Measurements from ENCODE around the gene ABHD16A. TPM values are rescaled to one million over a fixed set of nuclear protein-coding genes. Genes with fewer than 3 reads are reported as not detected.
A peak's percentile ranks its signal among the peaks of the same experiment; 100 is the strongest.

ABHD16A gene
- total RNA-seq, 2 experiments from 2014 or later = 33.3 to 35.8 TPM

GRCh38 chr6:31723980-31724691 lies 21.0 kb upstream of the ABHD16A start:
- no peaks in the 10 kb centered on the region for H3K9me3 Mint-ChIP-seq
- no peaks in the 10 kb centered on the region for H3K27me3 Mint-ChIP-seq
- H3K4me1 Mint-ChIP-seq = peaks cover 25% of the 10 kb centered on the region
- H3K27ac Mint-ChIP-seq = no peak overlapping the region
- H3K4me3 Mint-ChIP-seq = no peak overlapping the region
- H3K36me3 Mint-ChIP-seq = peaks cover 4% of the 10 kb centered on the region
- DNase-seq = no peak

- H3K27ac Mint-ChIP-seq = no peak within 1 kb of the TSS
- peaks cover 23% of the 10 kb centered on the region for H3K4me1 Mint-ChIP-seq
- no peaks in the 10 kb centered on the region for H3K9me3 Mint-ChIP-seq
- peaks cover 4% of the 10 kb centered on the region for H3K36me3 Mint-ChIP-seq
- peak within 1 kb of the TSS; percentile 12 for H3K4me3 Mint-ChIP-seq
- DNase-seq = no peak
- no peaks in the 10 kb centered on the region for H3K27me3 Mint-ChIP-seq
These were observed 20.3 kb upstream of the ABHD16A start, which contains the start of gene MPIG6B for GRCh38 chr6:31723245-31723979. Gene MPIG6B (plus strand): TSS chr6:31723373. CDS start chr6:31723384, 11 bp downstream.

DNA sequence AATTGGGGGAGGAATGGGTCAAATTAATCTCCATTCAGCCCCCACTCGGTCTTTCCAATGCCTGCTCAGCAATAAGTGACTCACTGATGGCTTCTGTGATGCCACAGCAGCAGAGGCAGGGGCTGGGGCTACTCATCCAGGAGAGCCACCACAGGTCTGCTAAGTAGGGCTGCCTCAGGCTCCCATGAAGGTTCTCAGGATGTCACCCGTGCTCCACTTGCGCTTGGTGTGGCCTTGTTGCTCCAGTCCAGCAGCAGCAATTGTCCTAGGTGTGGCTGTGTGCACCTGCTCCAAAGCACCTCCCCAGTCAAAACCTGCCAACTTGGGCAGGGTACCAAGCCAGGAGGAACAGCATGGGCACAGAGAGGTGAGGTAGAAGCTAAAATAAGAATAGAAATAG lies 19.0 kb upstream of the ABHD16A start:
- Mint-ChIP-seq H3K9me3 (no peaks in the 10 kb centered on the region), H3K27me3 (no peaks in the 10 kb centered on the region), H3K27ac (no peak overlapping the region), H3K36me3 (peaks cover 4% of the 10 kb centered on the region), H3K4me1 (peaks cover 16% of the 10 kb centered on the region), H3K4me3 (no peak overlapping the region)
- DNase-seq = no peak

GRCh38 chr6:31721351-31722020 lies 18.4 kb upstream of the ABHD16A start, which contains the start of gene LY6G6C:
Gene LY6G6C (minus strand): TSS chr6:31721746. CDS start chr6:31721679, 67 bp downstream.
- H3K4me1 Mint-ChIP-seq = peaks cover 9% of the 10 kb centered on the region
- no peak within 1 kb of the TSS for H3K27ac Mint-ChIP-seq
- H3K27me3 Mint-ChIP-seq = no peaks in the 10 kb centered on the region
- H3K9me3 Mint-ChIP-seq = no peaks in the 10 kb centered on the region
- H3K36me3 Mint-ChIP-seq = peaks cover 4% of the 10 kb centered on the region
- H3K4me3 Mint-ChIP-seq = no peak within 1 kb of the TSS
- no peak for DNase-seq

DNA sequence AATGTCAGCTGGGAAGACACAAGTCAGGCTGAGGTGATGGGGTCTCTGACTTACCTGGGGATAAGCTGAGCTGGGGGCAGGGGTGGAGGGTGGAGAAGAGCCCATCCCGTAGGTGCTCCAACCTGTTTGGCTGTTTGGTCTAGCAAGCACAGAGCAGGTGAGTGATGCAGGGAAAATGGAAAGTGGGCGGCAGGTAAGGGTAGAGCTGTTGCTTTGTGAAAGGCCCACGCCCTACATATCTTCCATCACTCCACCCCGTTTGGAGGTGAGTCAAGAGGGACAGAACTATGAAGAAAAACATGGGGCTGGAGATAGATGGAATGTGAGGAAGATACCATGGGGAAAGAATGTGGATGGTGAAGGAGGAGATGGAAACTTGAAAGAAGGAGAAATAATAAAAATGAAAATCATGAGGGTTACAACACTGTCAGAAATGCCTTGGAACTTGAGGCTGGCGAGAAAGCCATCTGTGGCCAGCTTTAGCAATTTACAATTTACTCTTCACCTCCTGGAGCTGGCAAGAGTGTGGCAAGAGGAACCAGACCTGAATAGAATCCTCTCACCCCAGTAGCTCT lies 17.2 kb upstream of the ABHD16A start:
- H3K9me3 Mint-ChIP-seq = no peaks in the 10 kb centered on the region
- no peak for DNase-seq
- H3K4me1 Mint-ChIP-seq = no peaks in the 10 kb centered on the region
- H3K4me3 Mint-ChIP-seq = no peak overlapping the region
- H3K27me3 Mint-ChIP-seq = no peaks in the 10 kb centered on the region
- H3K27ac Mint-ChIP-seq = no peak overlapping the region
- H3K36me3 Mint-ChIP-seq = no peaks in the 10 kb centered on the region

DNA sequence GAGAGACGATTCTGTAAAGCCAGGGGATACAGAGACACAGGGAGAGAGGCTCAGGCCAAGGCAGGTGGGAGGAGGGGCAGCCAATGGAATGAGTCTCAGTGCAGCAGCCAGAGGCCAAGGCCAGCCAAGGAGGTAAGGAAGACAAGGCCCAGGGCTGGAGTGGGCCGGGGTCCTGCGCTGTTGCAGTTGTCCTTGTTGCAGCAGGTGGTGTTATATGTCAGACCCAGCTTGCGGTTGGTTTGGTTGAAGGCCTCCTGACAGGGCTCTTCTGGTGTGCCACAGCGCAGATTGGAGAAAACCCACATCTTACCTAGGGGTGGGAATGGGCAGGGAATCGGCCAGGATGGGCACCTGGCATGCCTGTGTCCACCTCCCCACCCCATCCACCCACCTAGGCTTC lies 15.9 kb upstream of the ABHD16A start:
- no peaks in the 10 kb centered on the region for H3K36me3 Mint-ChIP-seq
- no peak for DNase-seq
- H3K27me3 Mint-ChIP-seq = no peaks in the 10 kb centered on the region
- H3K27ac Mint-ChIP-seq = no peak overlapping the region
- H3K4me3 Mint-ChIP-seq = no peak overlapping the region
- no peaks in the 10 kb centered on the region for H3K9me3 Mint-ChIP-seq
- peaks cover 4% of the 10 kb centered on the region for H3K4me1 Mint-ChIP-seq

GRCh38 chr6:31718265-31718664 lies 15.1 kb upstream of the ABHD16A start:
- no peak for DNase-seq
- H3K27ac Mint-ChIP-seq = no peak overlapping the region

GRCh38 chr6:31717499-31718222 lies 14.5 kb upstream of the ABHD16A start:
- H3K27me3 Mint-ChIP-seq = no peaks in the 10 kb centered on the region
- H3K4me3 Mint-ChIP-seq = no peak overlapping the region
- no peak overlapping the region for H3K27ac Mint-ChIP-seq
- DNase-seq = no peak
- H3K36me3 Mint-ChIP-seq = no peaks in the 10 kb centered on the region
- no peaks in the 10 kb centered on the region for H3K9me3 Mint-ChIP-seq
- peaks cover 5% of the 10 kb centered on the region for H3K4me1 Mint-ChIP-seq

More at GRCh38 chr6:31718265-31718664, 15.1 kb upstream of the ABHD16A start:
- Mint-ChIP-seq H3K9me3 (no peaks in the 10 kb centered on the region), H3K36me3 (no peaks in the 10 kb centered on the region), H3K4me1 (peaks cover 5% of the 10 kb centered on the region), H3K4me3 (no peak overlapping the region), H3K27me3 (no peaks in the 10 kb centered on the region)

DNA sequence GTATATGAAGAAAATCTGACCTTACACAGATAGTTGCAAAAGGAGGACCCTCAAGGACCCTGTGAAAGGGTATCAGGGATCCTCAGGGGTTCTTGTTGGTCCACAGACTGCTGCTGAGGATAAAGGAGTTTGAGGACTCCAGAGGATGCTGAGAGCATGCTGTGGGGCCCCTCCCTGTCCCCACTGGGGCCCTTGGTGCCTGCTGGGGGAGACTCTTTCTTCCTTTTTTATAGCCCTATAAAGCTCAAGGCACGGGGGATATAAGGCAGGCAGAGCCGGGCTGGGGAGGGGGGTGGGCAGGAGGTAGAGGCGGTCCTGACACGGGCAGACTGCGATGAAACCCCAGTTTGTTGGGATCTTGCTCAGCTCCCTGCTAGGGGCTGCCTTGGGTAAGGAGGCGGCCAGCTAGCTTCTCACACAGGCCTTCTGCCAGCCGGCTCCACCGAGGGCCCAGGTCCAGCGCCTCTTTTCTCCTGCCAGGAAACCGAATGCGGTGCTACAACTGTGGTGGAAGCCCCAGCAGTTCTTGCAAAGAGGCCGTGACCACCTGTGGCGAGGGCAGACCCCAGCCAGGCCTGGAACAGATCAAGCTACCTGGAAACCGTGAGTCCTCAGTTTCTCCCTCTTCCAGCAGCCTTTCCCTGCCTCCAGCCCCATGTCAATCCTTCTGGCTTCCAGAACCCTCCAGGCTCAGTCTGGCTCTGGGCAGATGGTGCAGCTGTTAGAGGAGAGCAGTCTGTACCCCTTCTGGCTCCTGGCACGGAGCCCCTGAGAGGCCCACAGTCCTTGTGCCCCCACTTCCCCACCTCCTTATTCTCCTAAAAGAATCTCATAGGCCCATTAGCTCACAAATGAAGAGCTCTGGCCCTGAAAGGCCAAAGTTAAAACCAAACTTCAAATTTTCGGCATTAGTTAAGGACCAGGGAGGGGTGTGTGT lies 12.2 kb upstream of the ABHD16A start, which contains the start of gene LY6G6D:
LY6G6D (plus strand) TSS at position 327 of the 937 bp plus-strand sequence; CDS start at position 335, 8 bp downstream.
- H3K9me3 Mint-ChIP-seq = no peaks in the 10 kb centered on the region
- H3K4me3 Mint-ChIP-seq = no peak within 1 kb of the TSS
- H3K36me3 Mint-ChIP-seq = no peaks in the 10 kb centered on the region
- peaks cover 12% of the 10 kb centered on the region for H3K4me1 Mint-ChIP-seq
- no peak within 1 kb of the TSS for H3K27ac Mint-ChIP-seq
- no peak for DNase-seq
- H3K27me3 Mint-ChIP-seq = no peaks in the 10 kb centered on the region

DNA sequence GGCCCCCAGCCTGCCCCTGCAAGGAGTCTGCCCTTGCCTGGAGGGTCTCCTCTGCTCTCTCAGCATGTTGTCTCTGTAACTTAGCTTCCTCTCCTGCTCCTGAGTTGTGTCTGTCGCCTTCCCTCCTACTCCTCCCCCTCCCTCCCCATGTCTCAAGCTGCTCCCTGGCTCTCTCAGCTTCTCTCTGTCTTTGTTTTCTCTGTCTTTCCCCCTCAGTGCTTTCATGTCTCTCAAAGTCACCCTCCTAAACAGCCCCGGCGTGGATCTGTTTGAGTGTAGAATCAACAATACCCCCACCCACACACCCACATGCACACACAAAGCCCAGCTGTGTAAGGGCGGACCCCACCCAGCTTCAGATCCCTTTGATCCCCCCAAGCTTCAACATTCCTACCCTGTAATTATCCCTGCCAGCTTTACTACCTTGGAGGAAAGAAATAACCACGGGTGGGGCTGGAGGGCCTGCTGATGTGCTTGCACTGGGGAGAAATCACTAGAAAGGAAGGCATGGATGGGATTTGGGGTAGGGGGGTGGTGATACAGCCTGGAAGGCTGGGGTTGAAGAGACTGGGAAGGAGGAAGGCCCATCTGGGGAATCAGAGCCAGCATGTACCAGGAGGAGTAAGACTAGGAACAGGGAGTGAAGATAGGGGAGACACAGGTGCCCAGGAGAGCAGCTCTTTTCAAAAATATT lies 11.0 kb upstream of the ABHD16A start:
- Mint-ChIP-seq H3K27me3 (no peaks in the 10 kb centered on the region), H3K27ac (no peak overlapping the region), H3K36me3 (no peaks in the 10 kb centered on the region), H3K4me1 (peaks cover 12% of the 10 kb centered on the region), H3K9me3 (no peaks in the 10 kb centered on the region), H3K4me3 (no peak overlapping the region)
- DNase-seq = no peak

GRCh38 chr6:31713465-31713864 lies 10.3 kb upstream of the ABHD16A start:
- no peaks in the 10 kb centered on the region for H3K27me3 Mint-ChIP-seq
- H3K9me3 Mint-ChIP-seq = no peaks in the 10 kb centered on the region
- no peaks in the 10 kb centered on the region for H3K36me3 Mint-ChIP-seq
- no peak overlapping the region for H3K27ac Mint-ChIP-seq
- peaks cover 12% of the 10 kb centered on the region for H3K4me1 Mint-ChIP-seq
- H3K4me3 Mint-ChIP-seq = no peak overlapping the region
- DNase-seq = no peak

GRCh38 chr6:31712296-31712695 lies 9.2 kb upstream of the ABHD16A start:
- H3K4me3 Mint-ChIP-seq = no peak overlapping the region
- H3K9me3 Mint-ChIP-seq = no peaks in the 10 kb centered on the region
- H3K27ac Mint-ChIP-seq = no peak overlapping the region
- peaks cover 12% of the 10 kb centered on the region for H3K4me1 Mint-ChIP-seq
- H3K36me3 Mint-ChIP-seq = no peaks in the 10 kb centered on the region
- no peaks in the 10 kb centered on the region for H3K27me3 Mint-ChIP-seq
- no peak for DNase-seq

DNA sequence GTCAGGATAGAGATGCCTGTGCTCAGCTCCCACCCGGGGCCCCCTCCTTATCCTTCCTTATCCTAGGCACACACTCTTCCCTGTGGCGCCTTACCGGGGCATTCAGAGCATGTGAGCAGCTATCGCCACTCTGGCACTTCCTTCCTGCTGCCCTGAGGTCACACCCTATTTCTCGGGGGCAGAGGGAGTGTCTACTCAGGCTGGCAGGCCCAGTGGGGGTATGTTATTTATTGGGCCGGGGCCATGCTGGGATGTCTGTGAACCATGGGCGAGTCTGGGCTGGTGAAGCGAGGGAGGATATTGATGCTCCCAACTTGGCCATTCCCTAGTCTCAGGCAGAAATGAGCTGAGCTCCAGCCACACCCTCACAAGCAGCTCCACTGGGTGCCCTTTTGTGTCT lies 8.1 kb upstream of the ABHD16A start:
- Mint-ChIP-seq H3K36me3 (no peaks in the 10 kb centered on the region), H3K27ac (no peak overlapping the region), H3K4me1 (peaks cover 12% of the 10 kb centered on the region), H3K9me3 (no peaks in the 10 kb centered on the region), H3K27me3 (no peaks in the 10 kb centered on the region), H3K4me3 (peak overlapping the region; percentile 1)
- no peak for DNase-seq
